Hepatocyte (in vitro differentiated cells): Measurements from ENCODE around the gene POU3F1.

Experiments
- EZH2 ChIP-seq: fragments of 200-600 bp; sonication (generic); IDR thresholded peaks from 2 replicates; pipeline ENCODE4 v1.6.1; 2016; ENCODE audit warnings: antibody characterized with exemption, mild to moderate bottlenecking, borderline replicate concordance
- EZH2phosphoT487 ChIP-seq: fragments of 200-600 bp; sonication (generic); IDR thresholded peaks from one replicate; pipeline ENCODE4 v1.6.1; 2018; ENCODE audit warnings: antibody characterized with exemption, mild to moderate bottlenecking, low read depth, moderate library complexity; ENCODE audit not compliant: unreplicated experiment, severe bottlenecking
- TF ChIP-seq, protein P1 (sequence below): fragments of 200-600 bp; sonication (generic); IDR thresholded peaks from 2 replicates; pipeline ENCODE4 v1.5.1; 2016; ENCODE audit warnings: antibody characterized with exemption, mild to moderate bottlenecking; ENCODE audit not compliant: poor library complexity

DNA sequence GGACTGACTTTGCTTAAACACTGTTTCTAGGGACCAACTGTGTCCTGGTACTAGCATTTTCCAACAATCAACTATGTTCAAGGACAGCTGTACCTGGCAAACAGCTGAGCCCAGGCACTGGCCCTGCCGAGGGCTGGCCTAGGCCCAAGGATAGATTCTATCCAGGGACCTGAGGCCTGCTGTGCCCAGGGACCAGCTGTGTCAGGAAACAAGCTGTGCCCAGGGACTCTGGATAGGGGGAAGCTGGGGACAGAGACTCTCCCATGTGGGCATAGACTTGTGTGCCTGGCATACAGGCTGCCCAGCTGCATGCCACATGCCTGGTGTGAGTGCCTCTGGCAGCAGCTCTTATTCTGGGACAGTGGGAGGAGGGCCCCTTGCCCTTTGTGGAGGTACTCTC is 38.1 kb upstream of the POU3F1 start:
- TF ChIP-seq, protein P1, sequence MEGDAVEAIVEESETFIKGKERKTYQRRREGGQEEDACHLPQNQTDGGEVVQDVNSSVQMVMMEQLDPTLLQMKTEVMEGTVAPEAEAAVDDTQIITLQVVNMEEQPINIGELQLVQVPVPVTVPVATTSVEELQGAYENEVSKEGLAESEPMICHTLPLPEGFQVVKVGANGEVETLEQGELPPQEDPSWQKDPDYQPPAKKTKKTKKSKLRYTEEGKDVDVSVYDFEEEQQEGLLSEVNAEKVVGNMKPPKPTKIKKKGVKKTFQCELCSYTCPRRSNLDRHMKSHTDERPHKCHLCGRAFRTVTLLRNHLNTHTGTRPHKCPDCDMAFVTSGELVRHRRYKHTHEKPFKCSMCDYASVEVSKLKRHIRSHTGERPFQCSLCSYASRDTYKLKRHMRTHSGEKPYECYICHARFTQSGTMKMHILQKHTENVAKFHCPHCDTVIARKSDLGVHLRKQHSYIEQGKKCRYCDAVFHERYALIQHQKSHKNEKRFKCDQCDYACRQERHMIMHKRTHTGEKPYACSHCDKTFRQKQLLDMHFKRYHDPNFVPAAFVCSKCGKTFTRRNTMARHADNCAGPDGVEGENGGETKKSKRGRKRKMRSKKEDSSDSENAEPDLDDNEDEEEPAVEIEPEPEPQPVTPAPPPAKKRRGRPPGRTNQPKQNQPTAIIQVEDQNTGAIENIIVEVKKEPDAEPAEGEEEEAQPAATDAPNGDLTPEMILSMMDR: no peak
- no peak for TF ChIP-seq EZH2phosphoT487
- no peak for TF ChIP-seq EZH2
